NCI-H748 (cell line): ENCODE data around the gene ADGRL3.

ENCODE experiments used
- DNase-seq: peaks from one replicate; lab custom pipeline; 2025; ENCODE audit not compliant: unreplicated experiment; lab: John Stamatoyannopoulos, UW

ADGRL3 gene

GRCh38 chr4:61275241-61275640, 75.1 kb downstream of the ADGRL3 start:
- no peak for DNase-seq

GRCh38 chr4:61276029-61276428, 75.9 kb downstream of the ADGRL3 start:
- no peak for DNase-seq

DNA sequence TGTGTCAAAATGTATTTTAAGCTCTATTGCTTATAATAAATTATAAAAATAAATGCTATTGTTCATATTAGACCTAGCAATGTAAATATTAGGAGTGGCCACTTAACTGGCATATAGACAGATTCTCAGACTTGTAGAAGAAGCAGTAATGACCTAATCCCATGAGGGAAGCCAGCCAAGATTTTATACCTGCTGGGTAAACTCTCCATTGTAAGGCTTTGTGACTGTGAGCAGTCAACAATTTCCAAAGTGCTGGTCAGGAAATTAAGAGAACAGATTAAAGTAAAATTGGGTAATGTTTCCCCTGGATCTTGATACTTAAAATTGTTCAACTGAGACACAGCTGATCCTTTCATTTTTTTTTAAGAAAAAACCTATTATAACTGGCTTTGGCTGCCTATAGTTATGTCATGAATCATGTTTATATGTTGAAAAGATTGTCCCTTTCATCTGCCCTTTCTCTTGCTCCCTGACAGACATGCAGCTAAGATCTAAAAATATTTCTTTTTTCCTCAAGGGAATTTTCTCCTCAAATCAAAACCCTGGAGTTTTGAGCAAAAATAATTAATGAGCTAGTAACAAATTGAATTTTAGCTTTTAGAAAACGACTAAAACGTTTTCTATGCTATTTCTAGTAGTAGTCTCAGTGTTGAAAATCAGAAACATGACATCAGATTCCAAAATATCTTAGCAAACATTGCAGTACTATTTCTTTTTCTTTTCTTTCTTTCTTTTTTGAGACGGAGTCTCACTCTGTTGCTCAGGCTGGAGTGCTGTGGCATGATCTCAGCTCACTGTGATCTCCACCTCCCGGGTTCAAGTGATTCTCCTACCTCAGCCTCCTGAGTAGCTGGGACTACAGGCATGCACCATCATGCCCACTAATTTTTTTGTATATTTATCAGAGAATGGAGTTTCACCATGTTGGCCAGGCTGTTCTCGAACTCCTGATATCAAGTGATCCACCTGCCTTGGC, 77.9 kb downstream of the ADGRL3 start:
- peak; percentile 80 for DNase-seq

DNA sequence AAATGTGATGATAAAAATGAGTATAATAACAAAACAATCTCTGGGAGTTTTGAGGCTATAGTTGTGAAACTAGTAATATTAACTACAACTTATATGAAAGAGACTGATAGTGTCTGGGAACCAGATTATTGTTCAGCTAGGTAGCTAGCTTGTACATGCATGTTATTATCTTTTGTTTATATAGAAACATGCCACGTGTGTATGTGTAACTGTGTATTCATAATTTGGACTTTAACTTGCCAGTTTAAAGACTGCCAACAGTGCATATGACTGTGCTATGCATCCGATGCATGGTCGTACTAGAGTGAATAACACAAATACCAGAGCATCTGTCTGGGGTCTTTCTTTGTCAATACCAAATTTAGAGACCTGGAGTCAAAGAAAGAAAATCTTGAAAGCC, 92.2 kb downstream of the ADGRL3 start:
- DNase-seq = peak; percentile 8

- peak; percentile 82 for DNase-seq
Observed at GRCh38 chr4:61293707-61294400, 93.7 kb downstream of the ADGRL3 start.

GRCh38 chr4:61294936-61295335, 94.8 kb downstream of the ADGRL3 start:
- no peak for DNase-seq

DNA sequence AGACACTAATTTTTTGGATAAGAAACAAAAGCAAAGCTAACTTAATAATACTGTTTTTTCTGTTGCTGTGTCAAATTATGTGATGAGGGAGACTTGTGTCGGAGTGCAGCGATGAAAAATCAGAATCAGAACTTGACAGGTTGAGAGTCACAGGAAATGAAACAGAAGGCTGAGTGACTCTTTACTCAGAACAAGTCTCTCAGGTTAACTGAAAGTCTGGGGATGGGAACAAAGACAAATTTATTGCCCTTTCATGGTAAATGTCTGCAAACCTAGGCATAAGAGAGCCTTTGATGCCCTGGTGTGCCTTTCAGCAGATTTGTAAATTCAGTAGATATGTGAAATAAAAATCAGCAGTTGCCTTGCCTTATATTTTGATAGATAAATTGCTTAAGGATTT, 96.0 kb downstream of the ADGRL3 start:
- DNase-seq = peak; percentile 64

DNA sequence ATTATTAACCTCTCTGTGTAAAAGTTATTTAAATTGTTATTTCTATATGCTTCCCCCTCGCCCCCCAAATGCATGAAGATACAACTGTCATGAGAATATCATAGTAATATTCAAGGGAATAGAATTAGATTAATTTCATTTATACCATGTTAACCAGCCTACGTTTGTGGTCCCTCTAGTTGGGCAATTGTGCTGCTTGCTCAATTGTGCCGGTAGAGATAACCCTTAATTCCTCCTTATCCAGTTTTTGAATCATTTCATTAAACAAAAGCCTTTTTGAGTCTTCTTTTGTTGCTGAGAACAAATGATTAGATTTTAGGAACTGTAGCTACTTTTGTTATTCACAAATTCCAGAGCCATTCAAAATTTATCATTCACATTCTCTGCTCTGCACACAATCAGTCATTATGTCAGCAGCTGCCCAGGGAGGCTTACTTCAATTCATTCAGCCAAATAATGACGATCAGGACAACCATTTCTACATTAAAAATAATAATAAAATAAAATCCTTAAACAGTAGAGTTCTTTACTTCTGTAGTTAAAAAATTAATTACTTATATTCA, 98.1 kb downstream of the ADGRL3 start:
- peak; percentile 40 for DNase-seq

GRCh38 chr4:61299316-61299715, 99.2 kb downstream of the ADGRL3 start:
- peak; percentile 6 for DNase-seq

DNA sequence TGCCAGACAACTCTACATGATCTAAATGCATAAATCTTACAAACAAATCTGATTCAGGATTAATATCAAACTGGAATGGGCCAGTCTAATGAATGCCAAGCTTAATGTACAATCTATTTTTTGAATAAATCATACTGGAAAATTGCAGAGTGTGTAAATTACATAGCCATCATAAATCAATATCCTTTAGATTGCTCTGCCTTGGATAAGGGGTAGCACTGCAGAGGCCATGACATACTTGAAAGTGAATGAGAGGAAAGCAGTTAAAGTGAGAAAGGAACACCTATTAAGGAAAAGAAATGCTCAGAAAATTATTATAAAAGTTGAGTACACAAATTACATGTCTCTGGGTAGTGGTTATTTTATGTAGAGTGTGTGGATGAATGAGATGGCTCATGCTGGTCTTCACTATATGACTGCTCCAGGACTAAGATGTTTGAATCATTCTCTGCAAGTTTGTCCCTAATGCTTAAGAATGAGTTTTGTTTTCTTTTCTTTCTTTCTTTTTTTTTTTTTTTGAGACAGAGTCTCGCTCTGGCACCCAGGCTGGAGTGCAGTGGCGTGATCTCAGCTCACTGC, 100.2 kb downstream of the ADGRL3 start:
- DNase-seq = no peak

- DNase-seq = peak; percentile 77
Observed at GRCh38 chr4:61301271-61301670, 101.1 kb downstream of the ADGRL3 start.

DNA sequence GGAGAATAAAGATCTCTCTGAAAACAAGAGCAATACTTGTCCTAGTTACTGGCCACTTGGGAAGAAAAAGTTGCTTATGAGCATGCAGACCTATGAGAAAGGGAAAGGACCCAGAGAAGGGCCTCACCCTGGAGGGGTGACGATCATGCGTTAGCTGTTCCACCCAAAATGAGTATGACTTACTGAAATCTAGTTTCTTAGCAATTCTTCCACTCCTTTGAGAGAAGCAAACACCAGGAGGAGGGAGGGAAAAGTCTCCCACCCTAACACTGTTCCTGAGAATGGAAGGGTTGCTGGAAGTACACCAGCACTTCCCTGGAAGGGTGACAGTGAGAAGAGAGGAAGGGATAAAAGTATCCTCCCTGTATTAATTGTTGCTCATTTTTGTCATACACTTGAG, 107.9 kb downstream of the ADGRL3 start:
- no peak for DNase-seq

- no peak for DNase-seq
Observed at GRCh38 chr4:61309616-61310015, 109.5 kb downstream of the ADGRL3 start.

GRCh38 chr4:61312526-61312925, 112.4 kb downstream of the ADGRL3 start:
- DNase-seq = no peak

- DNase-seq = no peak
Observed at GRCh38 chr4:61318431-61318830, 118.3 kb downstream of the ADGRL3 start.

DNA sequence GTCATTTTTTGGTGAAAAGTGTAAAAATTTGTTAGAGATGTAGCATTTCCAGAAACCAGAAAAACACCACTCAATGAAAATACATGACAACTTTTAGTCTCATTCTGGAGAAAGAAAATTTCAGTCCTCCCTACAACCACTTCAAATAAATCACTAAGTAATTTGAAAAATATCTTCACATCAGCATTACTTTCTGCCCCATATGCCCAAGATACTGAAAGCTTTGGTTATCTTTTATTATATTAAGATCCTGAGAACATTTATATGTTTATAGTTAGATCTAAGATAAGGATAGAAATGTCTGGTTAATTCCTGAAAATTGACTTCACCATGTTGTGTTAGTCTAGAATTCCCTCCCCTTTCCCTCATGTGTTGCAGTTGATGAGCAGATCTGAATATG, 119.0 kb downstream of the ADGRL3 start:
- DNase-seq = no peak

GRCh38 chr4:61320154-61320553, 120.0 kb downstream of the ADGRL3 start:
- no peak for DNase-seq

GRCh38 chr4:61320631-61321030, 120.5 kb downstream of the ADGRL3 start:
- DNase-seq = no peak

DNA sequence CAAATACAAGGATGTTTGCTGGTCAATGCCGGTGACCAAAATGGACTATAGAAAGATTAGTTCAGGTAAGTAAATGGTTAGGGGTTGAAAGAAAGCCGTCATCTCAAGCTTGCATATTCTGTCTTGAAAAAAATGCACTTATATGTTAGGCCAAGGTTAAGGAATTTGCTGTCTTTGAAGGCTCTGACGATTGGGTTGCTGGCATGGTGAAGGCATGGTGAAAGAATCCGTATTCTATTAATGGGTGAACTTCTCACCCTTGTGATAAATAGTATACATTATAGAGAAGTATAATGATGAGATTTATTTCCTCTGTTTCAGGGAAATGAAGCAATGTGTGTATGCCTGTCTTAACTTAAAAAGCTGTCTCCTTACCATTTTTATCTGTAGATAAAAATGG, 132.6 kb downstream of the ADGRL3 start:
- no peak for DNase-seq

GRCh38 chr4:61333490-61333889, 133.4 kb downstream of the ADGRL3 start:
- DNase-seq = no peak

DNA sequence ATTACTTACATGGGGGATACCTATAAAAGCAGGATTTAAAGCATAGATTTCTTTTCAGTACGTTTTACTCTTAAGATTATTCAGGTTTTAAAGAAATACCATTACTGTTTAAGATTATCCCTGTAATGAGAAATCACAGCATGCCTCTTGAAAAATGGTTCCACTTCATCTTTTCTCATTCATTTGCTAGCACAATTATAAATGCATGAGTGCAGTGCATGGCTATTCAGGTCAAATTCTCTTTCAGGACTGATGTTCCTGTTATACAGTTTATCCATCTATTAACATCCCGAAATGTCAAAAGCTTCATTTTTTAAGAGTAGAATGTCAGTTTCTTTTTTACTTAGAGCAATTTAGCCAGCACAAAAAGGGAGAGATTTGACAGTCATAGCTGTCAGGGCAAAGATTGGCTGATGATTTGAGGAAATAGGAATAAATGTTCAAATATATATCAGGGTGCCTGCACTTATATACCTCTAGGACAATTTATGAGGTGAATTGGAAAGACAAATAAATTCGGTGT, 135.2 kb downstream of the ADGRL3 start:
- no peak for DNase-seq
